Psoas muscle (tissue), 8 donors: Measurements from ENCODE around the gene ZNF436. TPM values are rescaled to one million over a fixed set of nuclear protein-coding genes. Genes with fewer than 3 reads are reported as not detected.
A peak's percentile ranks its signal among the peaks of the same experiment; 100 is the strongest.

Source experiments
- ATAC-seq, 4 donors: fragments of 200-7000 bp; cut with Tn5 transposase; one replicate each; pipeline ENCODE4 v1.9.1; 2020; ENCODE audit warnings: moderate library complexity in 3 of 4, mild to moderate bottlenecking in 2 of 4
- DNase-seq, 2 donors: peaks; one replicate each; pipeline ENCODE4 v3.0.0-alpha.2; 2020
- H3K27ac ChIP-seq: fragments of 200-600 bp; one replicate; pipeline ENCODE4 v1.8.0; 2022
- H3K27me3 ChIP-seq, 3 donors: fragments of 200-600 bp in 1 of 3; one replicate each; pipeline versions ENCODE4 v1.6.1 to v1.8.0; 2013 to 2022; ENCODE audit warnings: low read length in 2 of 3, mild to moderate bottlenecking in 2 of 3, moderate library complexity in 1 of 3; ENCODE audit not compliant: insufficient read depth in 3 of 3
- H3K36me3 ChIP-seq, 2 donors: fragments of 200-600 bp in 1 of 2; one replicate each; pipeline versions ENCODE4 v1.6.1 to v1.8.0; 2013 to 2022; ENCODE audit warnings: low read depth in 1 of 2, mild to moderate bottlenecking in 1 of 2, moderate library complexity in 1 of 2; ENCODE audit not compliant: insufficient read depth in 1 of 2
- H3K4me1 ChIP-seq: fragments of 200-600 bp; one replicate; pipeline ENCODE4 v1.8.0; 2022
- H3K4me3 ChIP-seq: fragments of 200-600 bp; one replicate; pipeline ENCODE4 v1.8.0; 2022; ENCODE audit warnings: mild to moderate bottlenecking
- H3K9me3 ChIP-seq: fragments of 200-600 bp; one replicate; pipeline ENCODE4 v1.8.0; 2022
- CTCF ChIP-seq: fragments of 200-600 bp; IDR thresholded peaks from one replicate; pipeline ENCODE4 v1.8.0; 2022; ENCODE audit warnings: antibody characterized with exemption
- WGBS, 3 donors: extraction: QIAGEN DNeasy Blood & Tissue Kit; methylation state at CpG; one replicate each; pipeline versions ENCODE4 v1.1.6 to v1.1.7; 2013; 5-methylcytosine and 5-hydroxymethylcytosine counted together
- intact Hi-C, 2 donors: fragments of 100-400 bp; cut with DNase I; formaldehyde crosslinking; loops; one replicate each; pipeline versions ENCODE4 v1.11.0 to v1.14.2; 2022
- polyA plus RNA-seq, 3 donors: library from polyadenylated mRNA; stranded (reverse); fragments of 200-250 nt; gene quantifications; one replicate each; pipeline ENCODE4 v1.2.3, GENCODE V29; 2013
- total RNA-seq, 4 donors: library from RNA; stranded (reverse); fragmentation: NEBNext Ultra II Directional in 2 of 4; extraction: Animal tissue kit (Norgen Biotek cat#: 25700) in 2 of 4; gene quantifications; one replicate each; pipeline versions ENCODE4 v1.2.1 to v1.2.4, GENCODE V29; 2021 to 2023
- donor health status: healthy with polysubstance abuse.
- donor health status: DM: no; HTN: no; CAD: no; lungs with moderate emphysema.
- donor health status: Bipolar disorder and iron deficiency.
- donor health status: healthy.
- donor health status: DM: yes; HTN: yes; CAD: no.
- donor health status: DM: no; HTN: no; CAD: no.
- donor health status: DM: no; HTN: no; CAD: no.
- donor health status: DM: yes; HTN: yes; CAD: no.

Gene ZNF436
- total and polyA plus RNA-seq, 7 donors, result 2.2 to 11.5 (median 7.2) TPM

GRCh38 chr1:23392125-23392855 is 22.7 kb upstream of the ZNF436 start:
- Histone ChIP-seq H3K27me3 (no peaks in the 10 kb centered on the region), H3K27ac (no peak overlapping the region), H3K36me3 (peaks cover 0 to 45% of the 10 kb centered on the region in 2 donors), H3K4me1 (peaks cover 12% of the 10 kb centered on the region), H3K9me3 (no peaks in the 10 kb centered on the region), H3K4me3 (no peak overlapping the region)
- 75 to 87% (median 84%) methylated on average over 2 of the region's 2 CpGs for WGBS, 3 donors
- intact Hi-C loops, result no loop called here
- no peak for TF ChIP-seq CTCF
- no peak for DNase-seq
- peak in 1 of 4 donors; percentile 26 for ATAC-seq

- 48 to 67% (median 49%) methylated on average over 9 of the region's 9 CpGs for WGBS, 3 donors
- Histone ChIP-seq H3K4me3 (no peak overlapping the region), H3K4me1 (peaks cover 5% of the 10 kb centered on the region), H3K36me3 (peaks cover 0 to 42% of the 10 kb centered on the region in 2 donors), H3K9me3 (no peaks in the 10 kb centered on the region), H3K27me3 (no peaks in the 10 kb centered on the region), H3K27ac (no peak overlapping the region)
- DNase-seq (peak in 1 of 2 donors; percentile 15), ATAC-seq (no peak)
- intact Hi-C loops, result no loop called here
- no peak for TF ChIP-seq CTCF
Observed at GRCh38 chr1:23389837-23390321, 20.2 kb upstream of the ZNF436 start.

- WGBS, 3 donors, result 84 to 92% (median 89%) methylated on average over 8 of the region's 8 CpGs
- Histone ChIP-seq H3K4me1 (peaks cover 9% of the 10 kb centered on the region), H3K27me3 (no peaks in the 10 kb centered on the region), H3K36me3 (peaks cover 0 to 46% of the 10 kb centered on the region in 2 donors), H3K27ac (no peak overlapping the region), H3K9me3 (no peaks in the 10 kb centered on the region), H3K4me3 (no peak overlapping the region)
- no peak for DNase-seq
- TF ChIP-seq CTCF, result no peak
- intact Hi-C loops, result no loop called here
- ATAC-seq, result no peak
Observed at GRCh38 chr1:23387494-23387893, 17.9 kb upstream of the ZNF436 start.

GRCh38 chr1:23385119-23385621 is 15.5 kb upstream of the ZNF436 start:
- Histone ChIP-seq H3K4me1 (peaks cover 9% of the 10 kb centered on the region), H3K36me3 (peaks cover 0 to 58% of the 10 kb centered on the region in 2 donors), H3K4me3 (no peak overlapping the region), H3K27ac (peak overlapping the region; percentile 21), H3K9me3 (no peaks in the 10 kb centered on the region), H3K27me3 (no peaks in the 10 kb centered on the region)
- TF ChIP-seq CTCF, result no peak
- DNase-seq, result no peak
- intact Hi-C loops, result no loop called here
- no peak for ATAC-seq
- 64 to 67% (median 67%) methylated on average over 14 of the region's 14 CpGs for WGBS, 3 donors
